Loucy (cell line): ENCODE data around the gene TSEN15.

Experiments used
- H2AFZ ChIP-seq: fragments of 200-600 bp; sonication (generic); 2 replicates; pipeline ENCODE4 v1.6.0; 2016; ENCODE audit warnings: antibody characterized with exemption, mild to moderate bottlenecking, low read length, moderate library complexity
- H3F3A ChIP-seq: fragments of 200-600 bp; 2 replicates; pipeline ENCODE4 v1.6.0; 2016; ENCODE audit warnings: antibody characterized with exemption, low read depth, mild to moderate bottlenecking
- H3K27me3 ChIP-seq: fragments of 200-600 bp; sonication (generic); 2 replicates; pipeline ENCODE4 v1.6.1; 2014; ENCODE audit warnings: low read length, mild to moderate bottlenecking; ENCODE audit not compliant: insufficient read depth, poor library complexity, severe bottlenecking
- H3K36me3 ChIP-seq: fragments of 200-600 bp; sonication (generic); 2 replicates; pipeline ENCODE4 v1.6.1; 2016; ENCODE audit warnings: low read length; ENCODE audit not compliant: insufficient read depth
- H3K4me1 ChIP-seq: fragments of 200-600 bp; sonication (generic); 2 replicates; pipeline ENCODE4 v1.5.1; 2014; ENCODE audit warnings: low read length, mild to moderate bottlenecking; ENCODE audit not compliant: insufficient read depth, poor library complexity, severe bottlenecking
- H3K4me2 ChIP-seq: fragments of 200-600 bp; sonication (generic); 2 replicates; pipeline ENCODE4 v1.6.0; 2014; ENCODE audit warnings: antibody characterized with exemption, low read length, low read depth, mild to moderate bottlenecking; ENCODE audit not compliant: poor library complexity, severe bottlenecking
- H3K4me3 ChIP-seq: fragments of 200-600 bp; sonication (generic); 2 replicates; pipeline ENCODE4 v1.5.1; 2014; ENCODE audit warnings: low read length, mild to moderate bottlenecking, mixed read lengths; ENCODE audit not compliant: poor library complexity, severe bottlenecking
- H3K79me2 ChIP-seq: fragments of 200-600 bp; sonication (generic); 2 replicates; pipeline ENCODE4 v1.6.1; 2014; ENCODE audit warnings: low read length; ENCODE audit not compliant: insufficient read depth
- H3K9ac ChIP-seq: fragments of 200-600 bp; sonication (generic); 2 replicates; pipeline ENCODE4 v1.6.0; 2014; ENCODE audit warnings: mild to moderate bottlenecking, low read depth, low read length, moderate library complexity; ENCODE audit not compliant: poor library complexity, severe bottlenecking
- H3K9me2 ChIP-seq: fragments of 200-600 bp; sonication (generic); replicated peaks from 2 replicates; pipeline ENCODE4 v1.6.1; 2016; ENCODE audit warnings: low read depth, low read length, mixed read lengths
- H3K9me3 ChIP-seq: fragments of 200-600 bp; sonication (generic); 2 replicates; pipeline ENCODE4 v1.6.1; 2014; ENCODE audit warnings: mild to moderate bottlenecking, antibody characterized with exemption, low read length, low read depth; ENCODE audit not compliant: insufficient read depth
- H4K20me1 ChIP-seq: fragments of 200-600 bp; sonication (generic); 2 replicates; pipeline ENCODE4 v1.6.0; 2014; ENCODE audit warnings: antibody characterized with exemption, low read length, mild to moderate bottlenecking; ENCODE audit not compliant: insufficient read depth, poor library complexity, severe bottlenecking
- EZH2phosphoT487 ChIP-seq: fragments of 200-600 bp; IDR thresholded peaks from 2 replicates; pipeline ENCODE4 v1.6.1; 2018; ENCODE audit warnings: antibody characterized with exemption, mild to moderate bottlenecking, moderate library complexity, borderline replicate concordance
- TF ChIP-seq, protein P1 (sequence below): fragments of 200-600 bp; sonication (generic); conservative IDR thresholded peaks from 2 replicates; pipeline ENCODE4 v1.5.1; 2014; ENCODE audit warnings: mild to moderate bottlenecking, antibody characterized with exemption, low read length

The TSEN15 gene

GRCh38 chr1:184101571-184101970, 50.0 kb downstream of the TSEN15 start:
- Histone ChIP-seq H3K36me3 (no peaks in the 10 kb centered on the region), H3K4me3 (no peak overlapping the region), H3F3A (no peaks in the 10 kb centered on the region), H3K79me2 (no peaks in the 10 kb centered on the region), H2AFZ (no peak overlapping the region), H3K9me3 (no peaks in the 10 kb centered on the region), H3K4me2 (no peak overlapping the region), H3K9me2 (no peaks in the 10 kb centered on the region), H3K9ac (no peak overlapping the region), H4K20me1 (no peaks in the 10 kb centered on the region), H3K4me1 (no peaks in the 10 kb centered on the region), H3K27me3 (no peaks in the 10 kb centered on the region)
- TF ChIP-seq, protein P1, sequence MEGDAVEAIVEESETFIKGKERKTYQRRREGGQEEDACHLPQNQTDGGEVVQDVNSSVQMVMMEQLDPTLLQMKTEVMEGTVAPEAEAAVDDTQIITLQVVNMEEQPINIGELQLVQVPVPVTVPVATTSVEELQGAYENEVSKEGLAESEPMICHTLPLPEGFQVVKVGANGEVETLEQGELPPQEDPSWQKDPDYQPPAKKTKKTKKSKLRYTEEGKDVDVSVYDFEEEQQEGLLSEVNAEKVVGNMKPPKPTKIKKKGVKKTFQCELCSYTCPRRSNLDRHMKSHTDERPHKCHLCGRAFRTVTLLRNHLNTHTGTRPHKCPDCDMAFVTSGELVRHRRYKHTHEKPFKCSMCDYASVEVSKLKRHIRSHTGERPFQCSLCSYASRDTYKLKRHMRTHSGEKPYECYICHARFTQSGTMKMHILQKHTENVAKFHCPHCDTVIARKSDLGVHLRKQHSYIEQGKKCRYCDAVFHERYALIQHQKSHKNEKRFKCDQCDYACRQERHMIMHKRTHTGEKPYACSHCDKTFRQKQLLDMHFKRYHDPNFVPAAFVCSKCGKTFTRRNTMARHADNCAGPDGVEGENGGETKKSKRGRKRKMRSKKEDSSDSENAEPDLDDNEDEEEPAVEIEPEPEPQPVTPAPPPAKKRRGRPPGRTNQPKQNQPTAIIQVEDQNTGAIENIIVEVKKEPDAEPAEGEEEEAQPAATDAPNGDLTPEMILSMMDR = no peak
- no peak for TF ChIP-seq EZH2phosphoT487

DNA sequence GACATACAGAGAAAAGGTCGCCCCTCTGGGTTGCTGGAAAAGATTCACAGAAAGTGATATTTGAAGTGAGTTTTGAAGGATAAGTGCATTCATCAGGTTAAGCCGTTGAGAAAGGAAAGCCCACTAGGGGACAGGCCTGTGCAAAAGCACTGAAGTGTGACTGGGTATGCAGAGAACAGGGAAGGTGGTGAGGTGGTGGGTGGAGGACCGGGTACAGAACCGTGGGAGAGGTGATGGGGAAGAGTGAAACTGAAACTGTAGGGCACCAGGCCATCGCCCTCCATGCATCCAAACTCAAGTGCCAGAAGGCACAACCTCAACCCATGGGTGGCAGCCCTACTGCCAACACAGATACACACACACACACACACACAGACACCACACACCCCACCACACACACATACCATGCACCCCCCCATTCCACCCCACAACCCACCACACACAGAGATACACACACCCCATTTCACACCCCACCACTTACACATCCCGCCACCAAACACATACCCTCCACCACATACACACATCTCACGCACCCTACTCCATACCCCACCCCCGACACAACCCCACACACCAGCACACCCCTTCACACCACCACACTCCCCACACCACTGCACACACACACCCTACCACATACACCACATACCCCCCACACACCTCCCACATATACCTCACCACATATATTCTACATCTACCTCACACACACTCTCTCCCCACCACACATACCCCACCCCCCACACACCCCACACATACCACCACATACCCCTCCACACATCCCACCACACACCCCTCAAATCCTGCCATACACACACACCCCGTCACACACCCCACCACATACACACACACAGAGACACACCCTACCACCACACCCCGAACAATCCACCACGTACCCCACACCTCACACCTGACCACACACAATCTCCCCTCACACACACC, 59.0 kb downstream of the TSEN15 start:
- Histone ChIP-seq H4K20me1 (no peaks in the 10 kb centered on the region), H3K4me1 (no peaks in the 10 kb centered on the region), H3K27me3 (no peaks in the 10 kb centered on the region), H3K4me2 (no peak overlapping the region), H3K36me3 (no peaks in the 10 kb centered on the region), H3F3A (no peaks in the 10 kb centered on the region), H3K79me2 (no peaks in the 10 kb centered on the region), H3K9me2 (no peaks in the 10 kb centered on the region), H2AFZ (no peak overlapping the region), H3K4me3 (no peak overlapping the region), H3K9ac (no peak overlapping the region), H3K9me3 (no peaks in the 10 kb centered on the region)
- TF ChIP-seq, protein P1 = peak; percentile 47
- no peak for TF ChIP-seq EZH2phosphoT487

DNA sequence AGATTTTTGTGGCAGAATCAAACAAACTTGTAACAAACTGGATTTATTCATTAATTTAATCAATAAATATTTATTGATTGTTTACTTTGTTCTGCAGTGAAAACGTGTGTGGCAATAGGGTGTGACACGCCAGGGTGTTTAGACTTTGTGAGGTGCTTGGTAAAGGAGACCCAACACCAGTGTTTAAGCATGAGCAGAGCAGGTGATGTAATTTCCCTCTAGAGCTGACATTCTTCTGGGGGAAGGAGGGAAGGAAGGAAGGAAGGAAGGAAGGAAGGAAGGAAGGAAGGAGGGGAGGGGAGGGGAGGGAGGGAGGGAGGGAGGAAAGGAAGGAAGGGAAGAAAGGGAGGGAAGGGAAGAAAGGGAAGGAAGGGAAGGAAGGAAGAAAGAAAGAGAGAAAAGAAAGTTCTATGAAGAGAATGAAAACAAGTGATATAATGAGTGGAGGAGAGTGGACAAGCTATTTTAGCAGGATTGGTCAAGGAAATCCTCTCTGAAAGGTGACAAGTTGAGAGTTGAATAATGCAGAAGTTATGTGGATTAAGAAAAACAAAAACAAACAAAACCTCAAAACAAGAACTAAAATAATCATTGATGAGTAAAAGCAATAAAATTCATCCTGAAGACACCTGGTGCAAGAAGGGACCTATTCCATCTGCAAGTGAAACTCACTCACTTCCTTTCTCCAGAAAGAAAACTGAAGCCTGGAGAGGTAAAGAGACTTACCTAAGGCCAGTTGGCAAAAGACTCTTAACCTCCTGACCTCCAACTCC, 60.8 kb downstream of the TSEN15 start:
- no peak overlapping the region for H2AFZ ChIP-seq
- H3K9me3 ChIP-seq = no peaks in the 10 kb centered on the region
- no peak overlapping the region for H3K4me3 ChIP-seq
- no peaks in the 10 kb centered on the region for H3K27me3 ChIP-seq
- H3K9ac ChIP-seq = no peak overlapping the region
- H3K36me3 ChIP-seq = no peaks in the 10 kb centered on the region
- TF ChIP-seq, protein P1 = no peak
- TF ChIP-seq EZH2phosphoT487 = no peak
- H3K79me2 ChIP-seq = no peaks in the 10 kb centered on the region
- no peaks in the 10 kb centered on the region for H3K4me1 ChIP-seq
- no peaks in the 10 kb centered on the region for H3F3A ChIP-seq
- no peaks in the 10 kb centered on the region for H3K9me2 ChIP-seq
- H4K20me1 ChIP-seq = no peaks in the 10 kb centered on the region
- H3K4me2 ChIP-seq = no peak overlapping the region
